IMR-90 (cell line): ENCODE data around the gene KRTAP9-3. TPM values are rescaled to one million over a fixed set of nuclear protein-coding genes. Genes with fewer than 3 reads are reported as not detected.

Experiments
- ATAC-seq: fragments of 200-7000 bp; cut with Tn5 transposase; 2 replicates; pipeline ENCODE4 v1.9.1; 2020; ENCODE audit warnings: low read depth, mild to moderate bottlenecking, moderate library complexity
- BruUV-seq: library from RNA; stranded (reverse); fragments of 400-500 nt; replicated peaks from 2 replicates; lab custom pipeline; 2021; lab: Mats Ljungman, UMichigan
- CTCF ChIA-PET: fragments of 300-600 bp; formaldehyde crosslinking; extraction: SDS; loops from one replicate; lab custom pipeline; 2021; ENCODE audit warnings: antibody characterized with exemption; lab: Yijun Ruan, JAX
- POLR2A ChIA-PET: fragments of 300-600 bp; sonication (Branson Sonifier 250); formaldehyde crosslinking; loops from one replicate; lab custom pipeline; 2022; ENCODE audit warnings: antibody characterized with exemption; ENCODE audit not compliant: unreplicated experiment; lab: Charles Lee
- DNase-seq: peaks from one replicate; pipeline ENCODE4 v3.0.0; 2013
- H2AFZ ChIP-seq: replicated peaks from 2 replicates; pipeline ENCODE3; 2013; ENCODE audit warnings: low read length, mild to moderate bottlenecking; ENCODE audit not compliant: poor library complexity
- H2AK5ac ChIP-seq: 2 replicates; pipeline ENCODE4 v1.6.1; 2013; ENCODE audit warnings: low read depth, low read length, inconsistent platforms
- H2AK9ac ChIP-seq: replicated peaks from 2 replicates; pipeline ENCODE3; 2013; ENCODE audit warnings: mild to moderate bottlenecking, low read depth, low read length, moderate library complexity; ENCODE audit not compliant: poor library complexity
- H2BK120ac ChIP-seq: 2 replicates; pipeline ENCODE4 v1.6.1; 2013; ENCODE audit warnings: low read depth, low read length, inconsistent platforms
- H2BK15ac ChIP-seq: 3 replicates; pipeline ENCODE4 v1.6.1; 2013; ENCODE audit warnings: low read depth, low read length, inconsistent platforms
- H2BK20ac ChIP-seq: 2 replicates; pipeline ENCODE4 v1.6.1; 2013; ENCODE audit warnings: low read depth, mild to moderate bottlenecking, inconsistent platforms, low read length, moderate library complexity
- H2BK5ac ChIP-seq: 2 replicates; pipeline ENCODE4 v1.6.1; 2013; ENCODE audit warnings: mild to moderate bottlenecking, low read depth, low read length, inconsistent platforms; ENCODE audit not compliant: poor library complexity, severe bottlenecking
- H3K14ac ChIP-seq: replicated peaks from 2 replicates; pipeline ENCODE4 v1.6.1; 2013; ENCODE audit warnings: low read depth, low read length, inconsistent platforms
- H3K18ac ChIP-seq: 2 replicates; pipeline ENCODE4 v1.6.1; 2013; ENCODE audit warnings: low read depth, low read length, control low read depth
- H3K23ac ChIP-seq: 2 replicates; pipeline ENCODE4 v1.6.1; 2013; ENCODE audit warnings: low read depth, low read length, inconsistent platforms
- H3K27ac ChIP-seq: 2 replicates; pipeline ENCODE4 v1.5.1; 2013; ENCODE audit warnings: mild to moderate bottlenecking, control low read depth, low read length; ENCODE audit not compliant: insufficient read depth
- H3K27me3 ChIP-seq: 2 replicates; pipeline ENCODE4 v1.6.1; 2013; ENCODE audit warnings: low read length; ENCODE audit not compliant: control insufficient read depth, insufficient read depth
- H3K36me3 ChIP-seq: 2 replicates; pipeline ENCODE4 v1.6.1; 2013; ENCODE audit warnings: low read length, mixed read lengths; ENCODE audit not compliant: control insufficient read depth, insufficient read depth
- H3K4ac ChIP-seq: 2 replicates; pipeline ENCODE4 v1.6.1; 2013; ENCODE audit warnings: low read depth, low read length, inconsistent platforms
- H3K4me1 ChIP-seq: 2 replicates; pipeline ENCODE4 v1.6.1; 2013; ENCODE audit warnings: low read length, mixed read lengths; ENCODE audit not compliant: control insufficient read depth, insufficient read depth
- H3K4me2 ChIP-seq: 2 replicates; pipeline ENCODE4 v1.6.1; 2013; ENCODE audit warnings: low read depth, mild to moderate bottlenecking, control low read depth, low read length, moderate library complexity
- H3K4me3 ChIP-seq: 2 replicates; pipeline ENCODE4 v1.5.1; 2013; ENCODE audit warnings: low read depth, mild to moderate bottlenecking, control low read depth, low read length, moderate library complexity; ENCODE audit not compliant: insufficient read depth
- H3K56ac ChIP-seq: 2 replicates; pipeline ENCODE4 v1.6.1; 2013; ENCODE audit warnings: low read length, inconsistent platforms; ENCODE audit not compliant: insufficient read depth; ENCODE audit errors: extremely low read depth
- H3K79me1 ChIP-seq, 2 experiments: 2 replicates each; pipeline ENCODE4 v1.6.1; 2013; ENCODE audit warnings: low read length in 2 of 2, inconsistent platforms in 1 of 2, low read depth in 1 of 2
- H3K9ac ChIP-seq: 2 replicates; pipeline ENCODE4 v1.6.1; 2013; ENCODE audit warnings: low read depth, low read length, control low read depth
- H3K9me1 ChIP-seq: 2 replicates; pipeline ENCODE4 v1.6.1; 2013; ENCODE audit warnings: low read length, inconsistent platforms; ENCODE audit not compliant: insufficient read depth
- H3K9me3 ChIP-seq: 2 replicates; pipeline ENCODE4 v1.6.1; 2013; ENCODE audit warnings: low read length; ENCODE audit not compliant: control insufficient read depth, insufficient read depth
- H4K20me1 ChIP-seq: 2 replicates; pipeline ENCODE4 v1.6.1; 2013; ENCODE audit warnings: low read length, inconsistent platforms; ENCODE audit not compliant: insufficient read depth
- H4K5ac ChIP-seq: 2 replicates; pipeline ENCODE4 v1.6.1; 2013; ENCODE audit warnings: mild to moderate bottlenecking, low read depth, low read length, control low read depth
- H4K8ac ChIP-seq, 2 experiments: 2 replicates each; pipeline ENCODE4 v1.6.1; 2013; ENCODE audit warnings: low read depth in 2 of 2, low read length in 2 of 2, control low read depth in 1 of 2, inconsistent platforms in 1 of 2
- H4K91ac ChIP-seq: 2 replicates; pipeline ENCODE4 v1.6.1; 2013; ENCODE audit warnings: low read depth, low read length, inconsistent platforms; ENCODE audit not compliant: insufficient read depth
- dilution Hi-C: fragments of 300-500 bp; cut with HindIII; formaldehyde crosslinking; loops from one replicate; pipeline ENCODE4 v1.14.3; 2018; ENCODE audit warnings: low sequenced_read_pairs; ENCODE audit not compliant: unreplicated experiment
- in situ Hi-C: fragments of 300-500 bp; cut with MboI; formaldehyde crosslinking; loops from 3 replicates; pipeline ENCODE4 v1.14.3; 2019; ENCODE audit warnings: low sequenced_read_pairs, inconsistent platforms, mixed read lengths
- intact Hi-C: fragments of 100-400 bp; cut with micrococcal nuclease; formaldehyde crosslinking; loops from 2 replicates; pipeline ENCODE4 v1.10.0; 2022
- polyA plus RNA-seq, 3 experiments: library from polyadenylated mRNA; depleted of rRNA; stranded (reverse); fragments of >200 nt; gene quantifications; 2 replicates each; pipeline ENCODE4 v1.2.3, GENCODE V29; 2012; ENCODE audit warnings: low replicate concordance in 1 of 3
- total RNA-seq: library from RNA; depleted of rRNA; stranded (reverse); fragments of >200 nt; gene quantifications from 2 replicates; pipeline ENCODE4 v1.2.3, GENCODE V29; 2012
- TF ChIP-seq, protein P1 (sequence below): conservative IDR thresholded peaks from 2 replicates; pipeline ENCODE4 v1.5.1; 2012; ENCODE audit warnings: mild to moderate bottlenecking, low read depth, low read length, improper control_type of control experiment

KRTAP9-3 gene
- total and polyA plus RNA-seq, 2 of the 4 experiments (the other 2 are of a cell fraction) = not detected

DNA sequence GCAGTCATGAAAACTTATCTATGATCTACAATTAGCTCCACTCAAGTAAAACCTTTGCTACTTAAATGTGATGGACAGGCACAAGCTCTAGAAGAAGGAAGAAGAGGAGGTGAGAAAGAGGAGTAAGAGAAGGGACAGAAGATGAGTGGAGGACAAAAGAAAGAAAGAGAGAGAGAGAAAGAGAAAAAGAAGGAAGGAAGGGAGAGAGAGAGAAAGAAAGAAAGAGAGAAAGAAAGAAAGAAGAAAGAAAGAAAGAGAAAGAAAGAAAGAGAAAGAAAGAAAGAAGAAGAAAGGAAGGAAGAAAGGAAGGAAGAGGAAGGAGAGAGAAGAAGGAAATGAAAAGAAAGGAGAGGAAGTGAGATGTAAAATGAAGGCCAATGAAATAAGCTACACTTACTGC lies 2.2 kb upstream of the KRTAP9-3 start:
- H3K4me1 ChIP-seq = no peaks in the 10 kb centered on the region
- no peaks in the 10 kb centered on the region for H3K36me3 ChIP-seq
- TF ChIP-seq, protein P1, sequence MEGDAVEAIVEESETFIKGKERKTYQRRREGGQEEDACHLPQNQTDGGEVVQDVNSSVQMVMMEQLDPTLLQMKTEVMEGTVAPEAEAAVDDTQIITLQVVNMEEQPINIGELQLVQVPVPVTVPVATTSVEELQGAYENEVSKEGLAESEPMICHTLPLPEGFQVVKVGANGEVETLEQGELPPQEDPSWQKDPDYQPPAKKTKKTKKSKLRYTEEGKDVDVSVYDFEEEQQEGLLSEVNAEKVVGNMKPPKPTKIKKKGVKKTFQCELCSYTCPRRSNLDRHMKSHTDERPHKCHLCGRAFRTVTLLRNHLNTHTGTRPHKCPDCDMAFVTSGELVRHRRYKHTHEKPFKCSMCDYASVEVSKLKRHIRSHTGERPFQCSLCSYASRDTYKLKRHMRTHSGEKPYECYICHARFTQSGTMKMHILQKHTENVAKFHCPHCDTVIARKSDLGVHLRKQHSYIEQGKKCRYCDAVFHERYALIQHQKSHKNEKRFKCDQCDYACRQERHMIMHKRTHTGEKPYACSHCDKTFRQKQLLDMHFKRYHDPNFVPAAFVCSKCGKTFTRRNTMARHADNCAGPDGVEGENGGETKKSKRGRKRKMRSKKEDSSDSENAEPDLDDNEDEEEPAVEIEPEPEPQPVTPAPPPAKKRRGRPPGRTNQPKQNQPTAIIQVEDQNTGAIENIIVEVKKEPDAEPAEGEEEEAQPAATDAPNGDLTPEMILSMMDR = no peak
- H3K56ac ChIP-seq = no peak overlapping the region
- H2BK120ac ChIP-seq = no peak overlapping the region
- intact Hi-C loops = no loop called here
- no peak overlapping the region for H2AK9ac ChIP-seq
- H4K20me1 ChIP-seq = no peaks in the 10 kb centered on the region
- H3K23ac ChIP-seq = no peak overlapping the region
- no peak for ATAC-seq
- H3K18ac ChIP-seq = no peak overlapping the region
- H3K4me2 ChIP-seq = no peak overlapping the region
- ChIA-PET POLR2A (no interaction called here), CTCF (interaction anchor here (0.6 kb wide), 1 partner anchor 8 kb away, joined by 3 read pairs; no protein-coding TSS in a partner anchor)
- no peak overlapping the region for H2AK5ac ChIP-seq
- H2BK20ac ChIP-seq = no peak overlapping the region
- in situ Hi-C loops = no loop called here
- H3K9me1 ChIP-seq = no peaks in the 10 kb centered on the region; the same call in 1 of the 2 replicates
- no TSS peak for BruUV-seq
- H3K27me3 ChIP-seq = peaks cover 5% of the 10 kb centered on the region
- no peak overlapping the region for H4K8ac ChIP-seq
- H3K27ac ChIP-seq = no peak overlapping the region
- H3K4ac ChIP-seq = no peak overlapping the region
- no peak overlapping the region for H3K9ac ChIP-seq
- H4K91ac ChIP-seq = no peak overlapping the region
- H3K9me3 ChIP-seq = no peaks in the 10 kb centered on the region
- H3K79me1 ChIP-seq = no peaks in the 10 kb centered on the region
- H3K4me3 ChIP-seq = no peak overlapping the region
- H2BK5ac ChIP-seq = no peak overlapping the region
- dilution Hi-C loops = no loop called here
- DNase-seq = no peak
- no peak overlapping the region for H2BK15ac ChIP-seq
- H3K14ac ChIP-seq = no peak overlapping the region
- H2AFZ ChIP-seq = no peak overlapping the region
- no peak overlapping the region for H4K5ac ChIP-seq
